Upper lobe of left lung (tissue), 6 donors: Measurements from ENCODE around the gene SGMS1. TPM values are rescaled to one million over a fixed set of nuclear protein-coding genes. Genes with fewer than 3 reads are reported as not detected.
"Not testable (repeated sequence)": the region's sequence is repeated elsewhere in the genome, so short reads cannot be mapped to it uniquely, and the experiment has no call there.

Experiments
- ATAC-seq, 2 donors: fragments of 200-7000 bp; cut with Tn5 transposase; one replicate each; pipeline ENCODE4 v1.9.1; 2022; ENCODE audit warnings: mild to moderate bottlenecking in 2 of 2, moderate library complexity in 2 of 2; ENCODE audit not compliant: low FRiP score in 2 of 2
- DNase-seq, 2 donors: peaks; one replicate each; pipeline ENCODE4 v3.0.0-alpha.2; 2019 to 2020
- H3K27ac ChIP-seq, 4 donors: fragments of 200-600 bp; sonication (generic); one replicate each; pipeline ENCODE4 v1.5.1; 2016 to 2019
- H3K27me3 ChIP-seq, 4 donors: fragments of 200-600 bp; sonication (generic); one replicate each; pipeline ENCODE4 v1.5.1; 2017 to 2019
- H3K36me3 ChIP-seq, 4 donors: fragments of 200-600 bp; sonication (generic); one replicate each; pipeline ENCODE4 v1.5.1; 2016 to 2019
- H3K4me1 ChIP-seq, 4 donors: fragments of 200-600 bp; sonication (generic); one replicate each; pipeline ENCODE4 v1.5.1; 2018 to 2019
- H3K4me3 ChIP-seq, 4 donors: fragments of 200-600 bp; sonication (generic); one replicate each; pipeline ENCODE4 v1.5.1; 2017 to 2019; ENCODE audit warnings: mild to moderate bottlenecking in 2 of 4, moderate library complexity in 1 of 4
- H3K9me3 ChIP-seq, 4 donors: fragments of 200-600 bp; sonication (generic); one replicate each; pipeline ENCODE4 v1.5.1; 2018 to 2019
- CTCF ChIP-seq, 6 experiments: fragments of 450-650 bp in 4 of 6; fragments of 200-600 bp in 2 of 6; sonication (generic) in 2 of 6; IDR thresholded peaks; one replicate each; pipeline ENCODE4 v1.5.1; 2016 to 2019; ENCODE audit warnings: antibody characterized with exemption in 6 of 6
- EP300 ChIP-seq, 4 donors: sonication (generic); formaldehyde crosslinking; IDR thresholded peaks; one replicate each; pipeline ENCODE4 v1.5.1; 2017; ENCODE audit warnings: antibody characterized with exemption in 4 of 4, control low read depth in 2 of 4
- POLR2A ChIP-seq, 4 donors: fragments of 450-650 bp; IDR thresholded peaks; one replicate each; pipeline ENCODE4 v1.5.1; 2016 to 2017; ENCODE audit warnings: antibody characterized with exemption in 4 of 4, mild to moderate bottlenecking in 2 of 4
- POLR2AphosphoS5 ChIP-seq, 2 donors: sonication (generic); formaldehyde crosslinking; IDR thresholded peaks; one replicate each; pipeline ENCODE4 v1.5.1; 2017; ENCODE audit warnings: antibody characterized with exemption in 2 of 2
- WGBS, 2 donors: methylation state at CpG; one replicate each; pipeline ENCODE4 v1.1.5; 2017 to 2018; 5-methylcytosine and 5-hydroxymethylcytosine counted together
- total RNA-seq, 6 donors: library from RNA; depleted of rRNA in 4 of 6; stranded (reverse); fragments of >200 nt in 4 of 6; gene quantifications; one replicate each; pipeline versions ENCODE4 v1.1.0 to v1.2.1, GENCODE V29; 2016 to 2021
- donor health status: DM: no; HTN: no; CAD: no; lungs with moderate emphysema.
- donor health status: DM: no; HTN: yes; CAD: no; lungs with severe emphysema.

Gene SGMS1
- total RNA-seq, 6 donors from 2014 or later, result 66.7 to 230 (median 173) TPM

GRCh38 chr10:50648935-50649227 is 25.1 kb upstream of the SGMS1 start:
- H3K36me3 ChIP-seq, result no peaks in the 10 kb centered on the region
- H3K4me3 ChIP-seq, result no peak overlapping the region
- H3K27ac ChIP-seq, result no peak overlapping the region
- DNase-seq (no peak), ATAC-seq (no peak)
- H3K4me1 ChIP-seq, result peaks cover 0 to 11% (median 1%) of the 10 kb centered on the region in 4 donors
- TF ChIP-seq CTCF (IDR thresholded peaks at IDR 0.05), result no peak
- no peak for TF ChIP-seq POLR2AphosphoS5 (IDR thresholded peaks at IDR 0.05)
- no peak for TF ChIP-seq EP300 (IDR thresholded peaks at IDR 0.05)
- no peak for TF ChIP-seq POLR2A (IDR thresholded peaks at IDR 0.05)
- no peaks in the 10 kb centered on the region for H3K27me3 ChIP-seq
- H3K9me3 ChIP-seq, result no peaks in the 10 kb centered on the region
- 64 to 96% methylated on average over 1 of the region's 1 CpG for WGBS, 2 donors

- ATAC-seq, result no peak
- 91 to 93% methylated on average over 7 of the region's 7 CpGs for WGBS, 2 donors
- TF ChIP-seq CTCF (IDR thresholded peaks at IDR 0.05), result no peak
- TF ChIP-seq EP300 (IDR thresholded peaks at IDR 0.05), result no peak
- no peak for TF ChIP-seq POLR2A (IDR thresholded peaks at IDR 0.05)
- TF ChIP-seq POLR2AphosphoS5 (IDR thresholded peaks at IDR 0.05), result no peak
Measured at GRCh38 chr10:50648089-50648934, 24.6 kb upstream of the SGMS1 start.

GRCh38 chr10:50647350-50647749 is 23.6 kb upstream of the SGMS1 start:
- H3K27ac ChIP-seq, H3K4me3 ChIP-seq, H3K9me3 ChIP-seq, H3K4me1 ChIP-seq, H3K36me3 ChIP-seq, ATAC-seq, DNase-seq, H3K27me3 ChIP-seq: not testable (repeated sequence)
- 95 to 97% methylated on average over 1 of the region's 1 CpG for WGBS, 2 donors

More at GRCh38 chr10:50648089-50648934, 24.6 kb upstream of the SGMS1 start:
- no peaks in the 10 kb centered on the region for H3K27me3 ChIP-seq
- no peaks in the 10 kb centered on the region for H3K9me3 ChIP-seq
- H3K4me3 ChIP-seq, result no peak overlapping the region
- no peak overlapping the region for H3K27ac ChIP-seq
- peaks cover 0 to 6% (median 0%) of the 10 kb centered on the region in 4 donors for H3K4me1 ChIP-seq
- DNase-seq, result no peak
- no peaks in the 10 kb centered on the region for H3K36me3 ChIP-seq

- Histone ChIP-seq H3K27me3 (no peaks in the 10 kb centered on the region), H3K9me3 (no peaks in the 10 kb centered on the region), H3K4me1 (no peaks in the 10 kb centered on the region), H3K36me3 (no peaks in the 10 kb centered on the region), H3K27ac (no peak overlapping the region), H3K4me3 (no peak overlapping the region)
- TF ChIP-seq EP300 (IDR thresholded peaks at IDR 0.05), result no peak
- no peak for TF ChIP-seq POLR2AphosphoS5 (IDR thresholded peaks at IDR 0.05)
- TF ChIP-seq POLR2A (IDR thresholded peaks at IDR 0.05), result no peak
- no peak for TF ChIP-seq CTCF (IDR thresholded peaks at IDR 0.05)
- ATAC-seq (no peak), DNase-seq (no peak)
Measured at GRCh38 chr10:50645236-50645635, 21.5 kb upstream of the SGMS1 start.

- Histone ChIP-seq H3K4me3 (no peak overlapping the region), H3K27ac (no peak overlapping the region), H3K4me1 (peaks cover 0 to 9% (median 2%) of the 10 kb centered on the region in 4 donors), H3K9me3 (no peaks in the 10 kb centered on the region), H3K27me3 (no peaks in the 10 kb centered on the region), H3K36me3 (no peaks in the 10 kb centered on the region)
- 57 to 59% methylated on average over 2 of the region's 2 CpGs for WGBS, 2 donors
- ATAC-seq, result no peak
- TF ChIP-seq EP300 (IDR thresholded peaks at IDR 0.05) (no peak), POLR2A (IDR thresholded peaks at IDR 0.05) (no peak), CTCF (IDR thresholded peaks at IDR 0.05) (no peak), POLR2AphosphoS5 (IDR thresholded peaks at IDR 0.05) (no peak)
- DNase-seq, result no peak
Measured at GRCh38 chr10:50641626-50642025, 17.9 kb upstream of the SGMS1 start.
